ENCODE data around the gene UBAC1. TPM values are rescaled to one million over a fixed set of nuclear protein-coding genes. Genes with fewer than 3 reads are reported as not detected.

The UBAC1 gene
- total and polyA plus RNA-seq, 4 donors = 16.2 to 115 (median 16.4) TPM

DNA sequence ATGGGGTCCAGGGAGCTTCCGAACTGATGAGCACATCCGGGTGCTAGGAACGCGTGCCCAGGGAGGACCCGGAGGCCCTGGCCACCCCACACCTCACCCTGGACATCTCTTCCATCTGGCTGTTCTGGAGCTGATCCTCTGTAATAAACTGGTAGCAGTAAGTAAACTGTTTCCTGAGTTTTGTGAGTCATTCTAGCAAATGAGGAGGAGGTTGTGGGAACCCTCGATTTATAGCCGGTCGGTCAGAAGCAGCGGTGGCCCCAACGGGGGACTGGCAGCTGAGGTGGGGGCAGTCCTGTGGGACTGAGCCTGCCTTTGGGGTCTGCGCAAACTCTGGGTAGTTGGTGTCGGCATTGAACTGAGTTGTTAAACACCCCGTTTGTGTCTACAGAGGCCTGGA is 15.4 kb upstream of the UBAC1 start:
- no peak overlapping the region for H3K27ac ChIP-seq (ENCODE audit: low read depth in 1 of 2, low read length in 2 of 2)
- no peaks in the 10 kb centered on the region for H3K27me3 ChIP-seq (ENCODE audit: control insufficient read depth in 4 of 4, insufficient read depth in 4 of 4, low read length in 3 of 4)
- H3K9ac ChIP-seq (ENCODE audit: low read depth in 1 of 2, low read length in 2 of 2) = no peak overlapping the region
- TF ChIP-seq NR2F2 (IDR thresholded peaks at IDR 0.05) = no peak
- TF ChIP-seq HNF4A (conservative IDR thresholded peaks at IDR 0.05) = no peak
- TF ChIP-seq FOXA2 (IDR thresholded peaks at IDR 0.05) = no peak
- no peak for TF ChIP-seq JUND (IDR thresholded peaks at IDR 0.05)
- TF ChIP-seq RXRA (IDR thresholded peaks at IDR 0.05) = no peak
- no peak for TF ChIP-seq EGR1 (IDR thresholded peaks at IDR 0.05; ENCODE audit: low read depth in 2 of 2)
- H3K9me3 ChIP-seq (ENCODE audit: control insufficient read depth in 4 of 4, low read length in 3 of 4) = no peaks in the 10 kb centered on the region
- no peak for DNase-seq (ENCODE audit: low spot score)
- whole genome bisulfite sequencing = 84% methylated on average over 13 of the region's 13 CpGs
- no peak overlapping the region for H3K4me3 ChIP-seq (ENCODE audit: low read depth in 1 of 3, low read length in 3 of 3)
- H3K36me3 ChIP-seq (ENCODE audit: control insufficient read depth in 4 of 4, insufficient read depth in 3 of 4, low read depth in 1 of 4, low read length in 3 of 4) = no peaks in the 10 kb centered on the region
- no peaks in the 10 kb centered on the region for H3K4me1 ChIP-seq (ENCODE audit: control insufficient read depth in 4 of 4, insufficient read depth in 4 of 4, low read length in 3 of 4)

DNA sequence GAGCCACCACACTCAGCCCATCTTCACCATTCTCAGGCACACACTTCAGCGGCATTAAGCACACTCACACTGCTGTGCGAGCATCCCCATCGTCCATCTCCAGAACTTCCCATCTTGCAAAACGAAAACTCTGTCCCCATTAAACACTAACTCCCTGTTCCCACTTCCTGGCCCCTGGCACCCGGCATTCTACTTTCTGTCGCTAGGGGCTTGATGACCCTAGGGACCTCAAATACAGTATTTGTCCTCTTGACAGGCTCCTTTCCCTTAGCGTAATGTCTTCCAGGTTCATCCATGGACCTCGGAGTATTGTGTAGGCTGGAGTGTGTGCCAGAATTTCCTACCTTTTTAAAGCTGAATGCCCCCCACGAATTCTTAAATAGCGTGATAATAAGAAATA is 14.7 kb upstream of the UBAC1 start:
- Histone ChIP-seq H3K27ac (ENCODE audit: low read depth in 1 of 2, low read length in 2 of 2) (no peak overlapping the region), H3K36me3 (ENCODE audit: control insufficient read depth in 4 of 4, insufficient read depth in 3 of 4, low read depth in 1 of 4, low read length in 3 of 4) (no peaks in the 10 kb centered on the region), H3K4me3 (ENCODE audit: low read depth in 1 of 3, low read length in 3 of 3) (no peak overlapping the region), H3K27me3 (ENCODE audit: control insufficient read depth in 4 of 4, insufficient read depth in 4 of 4, low read length in 3 of 4) (no peaks in the 10 kb centered on the region), H3K4me1 (ENCODE audit: control insufficient read depth in 4 of 4, insufficient read depth in 4 of 4, low read length in 3 of 4) (no peaks in the 10 kb centered on the region), H3K9me3 (ENCODE audit: control insufficient read depth in 4 of 4, low read length in 3 of 4) (no peaks in the 10 kb centered on the region), H3K9ac (ENCODE audit: low read depth in 1 of 2, low read length in 2 of 2) (no peak overlapping the region)
- DNase-seq (ENCODE audit: low spot score) = no peak
- WGBS = 82% methylated on average over 10 of the region's 10 CpGs
- no peak for TF ChIP-seq YY1 (IDR thresholded peaks at IDR 0.05)
- TF ChIP-seq HNF4A (conservative IDR thresholded peaks at IDR 0.05) = no peak
- TF ChIP-seq, protein P1, sequence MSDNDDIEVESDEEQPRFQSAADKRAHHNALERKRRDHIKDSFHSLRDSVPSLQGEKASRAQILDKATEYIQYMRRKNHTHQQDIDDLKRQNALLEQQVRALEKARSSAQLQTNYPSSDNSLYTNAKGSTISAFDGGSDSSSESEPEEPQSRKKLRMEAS (IDR thresholded peaks at IDR 0.05) = no peak
- no peak for TF ChIP-seq HNF4G (IDR thresholded peaks at IDR 0.05)
- no peak for TF ChIP-seq ZBTB33 (IDR thresholded peaks at IDR 0.05)
- no peak for TF ChIP-seq FOXA2 (IDR thresholded peaks at IDR 0.05)
- no peak for TF ChIP-seq SP1 (IDR thresholded peaks at IDR 0.05)
- no peak for TF ChIP-seq EGR1 (IDR thresholded peaks at IDR 0.05; ENCODE audit: low read depth in 2 of 2)
- no peak for TF ChIP-seq GABPA (IDR thresholded peaks at IDR 0.05 in 1 of 2, conservative IDR thresholded peaks at IDR 0.05 in 1 of 2)
- no peak for TF ChIP-seq RXRA (IDR thresholded peaks at IDR 0.05)
- TF ChIP-seq ATF3 (IDR thresholded peaks at IDR 0.05) = no peak
- no peak for TF ChIP-seq NR2F2 (IDR thresholded peaks at IDR 0.05)
- TF ChIP-seq CTCF (IDR thresholded peaks at IDR 0.05; ENCODE audit: low read depth, low read length, missing input control) = no peak
- no peak for TF ChIP-seq REST (IDR thresholded peaks at IDR 0.05)
- TF ChIP-seq JUND (IDR thresholded peaks at IDR 0.05) = no peak

Data from liver (tissue), 9 donors.